H1 (cell line): ENCODE measurements around the gene SIAH3. TPM values are rescaled to one million over a fixed set of nuclear protein-coding genes. Genes with fewer than 3 reads are reported as not detected.

Experiments used
- CTCF ChIA-PET: fragments of 300-600 bp; sonication (Branson Sonifier 250); formaldehyde crosslinking; loops from one replicate; lab custom pipeline; 2021; ENCODE audit not compliant: partially characterized antibody; lab: Charles Lee
- POLR2A ChIA-PET: fragments of 300-600 bp; sonication (Branson Sonifier 250); formaldehyde crosslinking; loops from one replicate; lab custom pipeline; 2021; ENCODE audit warnings: inconsistent platforms; ENCODE audit not compliant: partially characterized antibody; lab: Charles Lee
- DNase-seq, 2 experiments: peaks; one replicate each; pipeline versions ENCODE4 v3.0.0 to v3.0.0-alpha.2; 2010 to 2022; ENCODE audit warnings: low spot score in 2 of 2, low read depth in 1 of 2, mixed read lengths in 1 of 2
- FAIRE-seq: peaks from 2 replicates; lab custom pipeline; 2011; peaks lifted over from hg19 to GRCh38; lab: Jason Lieb, UNC
- H2AFZ ChIP-seq: 2 replicates; pipeline ENCODE4 v1.8.1; 2012; ENCODE audit warnings: low read length, inconsistent platforms
- H2AK5ac ChIP-seq: 2 replicates; pipeline ENCODE4 v1.6.1; 2013; ENCODE audit warnings: low read depth, low read length
- H2BK120ac ChIP-seq: replicated peaks from 2 replicates; pipeline ENCODE3; 2013; ENCODE audit warnings: low read depth, low read length, inconsistent platforms
- H2BK12ac ChIP-seq: 2 replicates; pipeline ENCODE4 v1.6.1; 2013; ENCODE audit warnings: low read depth, low read length
- H2BK15ac ChIP-seq: 2 replicates; pipeline ENCODE4 v1.6.1; 2013; ENCODE audit warnings: low read length
- H2BK20ac ChIP-seq: 2 replicates; pipeline ENCODE4 v1.6.1; 2013; ENCODE audit warnings: low read length
- H2BK5ac ChIP-seq: 2 replicates; pipeline ENCODE4 v1.6.1; 2013; ENCODE audit warnings: low read depth, low read length
- H3K14ac ChIP-seq: 2 replicates; pipeline ENCODE4 v1.6.1; 2013; ENCODE audit warnings: inconsistent platforms; ENCODE audit not compliant: insufficient read length
- H3K18ac ChIP-seq: 2 replicates; pipeline ENCODE4 v1.6.1; 2013; ENCODE audit warnings: low read length; ENCODE audit errors: extremely low read depth
- H3K23ac ChIP-seq: 2 replicates; pipeline ENCODE4 v1.6.1; 2013; ENCODE audit warnings: inconsistent platforms; ENCODE audit not compliant: insufficient read length
- H3K23me2 ChIP-seq: 2 replicates; pipeline ENCODE4 v1.6.1; 2013; ENCODE audit warnings: low read depth, low read length
- H3K27ac ChIP-seq: 2 replicates; pipeline ENCODE4 v1.6.1; 2011; ENCODE audit warnings: low read depth, low read length, inconsistent platforms
- H3K27me3 ChIP-seq, 4 experiments: replicated peaks in 1 of 4; 1 replicate in 1 of 4; 2 replicates in 3 of 4; pipeline versions ENCODE4 v1.6.1 to v1.8.1; 2011 to 2013; ENCODE audit warnings: low read length in 3 of 4, mild to moderate bottlenecking in 3 of 4, inconsistent platforms in 2 of 4, mixed read lengths in 2 of 4, moderate library complexity in 1 of 4; ENCODE audit not compliant: control insufficient read depth in 3 of 4, insufficient read depth in 3 of 4; ENCODE audit errors: extremely low read depth in 1 of 4
- H3K36me3 ChIP-seq, 4 experiments: 2 replicates each; pipeline versions ENCODE4 v1.6.1 to v1.8.1; 2011 to 2013; ENCODE audit warnings: mild to moderate bottlenecking in 4 of 4, low read length in 3 of 4, moderate library complexity in 2 of 4, control low read depth in 1 of 4, inconsistent platforms in 1 of 4; ENCODE audit not compliant: insufficient read depth in 4 of 4, control insufficient read depth in 2 of 4
- H3K4ac ChIP-seq: replicated peaks from 2 replicates; pipeline ENCODE3; 2013; ENCODE audit warnings: low read length, low read depth, mixed read lengths, inconsistent platforms; ENCODE audit not compliant: insufficient read length
- H3K4me1 ChIP-seq, 4 experiments: replicated peaks in 1 of 4; 1 replicate in 1 of 4; 2 replicates in 3 of 4; pipeline versions ENCODE4 v1.6.1 to v1.8.1; 2011 to 2013; ENCODE audit warnings: low read length in 3 of 4, inconsistent platforms in 2 of 4, mixed read lengths in 1 of 4; ENCODE audit not compliant: insufficient read depth in 4 of 4, control insufficient read depth in 3 of 4
- H3K4me2 ChIP-seq, 2 experiments: 2 replicates each; pipeline versions ENCODE4 v1.6.1 to v1.8.1; 2011 to 2013; ENCODE audit warnings: low read depth in 2 of 2, low read length in 2 of 2, control low read depth in 1 of 2, inconsistent platforms in 1 of 2, mild to moderate bottlenecking in 1 of 2; ENCODE audit not compliant: insufficient read depth in 1 of 2
- H3K4me3 ChIP-seq, 4 experiments: fragments of 200-600, 300-600 bp in 1 of 4; sonication (generic), shearing (Covaris generic), sonication (Bioruptor Twin) in 1 of 4; 2 replicates each; pipeline versions ENCODE4 v1.5.1 to v1.8.1; 2011 to 2016; ENCODE audit warnings: low read length in 4 of 4, low read depth in 3 of 4, control low read depth in 2 of 4, inconsistent platforms in 2 of 4, mild to moderate bottlenecking in 2 of 4, mixed read lengths in 1 of 4, moderate library complexity in 1 of 4; ENCODE audit not compliant: insufficient read depth in 2 of 4; ENCODE audit errors: extremely low read depth in 1 of 4
- H3K56ac ChIP-seq: replicated peaks from 2 replicates; pipeline ENCODE3; 2013; ENCODE audit warnings: low read depth, mild to moderate bottlenecking, mixed read lengths, low read length, inconsistent platforms; ENCODE audit not compliant: insufficient read length
- H3K79me1 ChIP-seq: 2 replicates; pipeline ENCODE4 v1.6.1; 2013; ENCODE audit warnings: low read depth, low read length, control low read depth
- H3K79me2 ChIP-seq, 2 experiments: 2 replicates each; pipeline versions ENCODE4 v1.6.1 to v1.8.1; 2012 to 2013; ENCODE audit warnings: low read length in 2 of 2, mild to moderate bottlenecking in 2 of 2, inconsistent platforms in 1 of 2; ENCODE audit not compliant: insufficient read depth in 2 of 2, control insufficient read depth in 1 of 2
- H3K9ac ChIP-seq, 4 experiments: replicated peaks in 1 of 4; 1 replicate in 1 of 4; 2 replicates in 3 of 4; pipeline versions ENCODE4 v1.6.1 to v1.8.1; 2011 to 2013; ENCODE audit warnings: low read depth in 3 of 4, low read length in 3 of 4, control low read depth in 2 of 4, mild to moderate bottlenecking in 2 of 4, moderate library complexity in 2 of 4, inconsistent platforms in 1 of 4; ENCODE audit errors: extremely low read depth in 1 of 4
- H3K9me3 ChIP-seq, 2 experiments: 2 replicates each; pipeline versions ENCODE4 v1.6.1 to v1.8.1; 2012 to 2013; ENCODE audit warnings: mild to moderate bottlenecking in 2 of 2, moderate library complexity in 2 of 2, control low read depth in 1 of 2, inconsistent platforms in 1 of 2, low read depth in 1 of 2, low read length in 1 of 2, mixed read lengths in 1 of 2; ENCODE audit not compliant: insufficient read depth in 2 of 2
- H4K20me1 ChIP-seq, 2 experiments: replicated peaks in 1 of 2; 2 replicates each; pipeline versions ENCODE3 to v1.8.1; 2011 to 2013; ENCODE audit warnings: inconsistent platforms in 2 of 2, low read length in 2 of 2, mild to moderate bottlenecking in 1 of 2; ENCODE audit not compliant: insufficient read depth in 2 of 2, control insufficient read depth in 1 of 2
- H4K5ac ChIP-seq: 2 replicates; pipeline ENCODE4 v1.6.1; 2013; ENCODE audit warnings: low read length, low read depth, mixed read lengths, inconsistent platforms; ENCODE audit not compliant: insufficient read length
- H4K8ac ChIP-seq: 2 replicates; pipeline ENCODE4 v1.8.0; 2013; ENCODE audit warnings: mild to moderate bottlenecking, moderate library complexity, low read length, inconsistent platforms; ENCODE audit not compliant: insufficient read depth; ENCODE audit errors: extremely low read depth
- H4K91ac ChIP-seq: replicated peaks from 2 replicates; pipeline ENCODE3; 2013; ENCODE audit warnings: low read length, mixed read lengths, inconsistent platforms; ENCODE audit not compliant: insufficient read length
- BRCA1 ChIP-seq: IDR thresholded peaks from 2 replicates; pipeline ENCODE4 v1.6.1; 2012; ENCODE audit warnings: low read depth, low read length, improper control_type of control experiment
- CEBPB ChIP-seq: IDR thresholded peaks from 2 replicates; pipeline ENCODE4 v1.6.1; 2012; ENCODE audit warnings: low read depth, low read length
- EGR1 ChIP-seq: IDR thresholded peaks from 2 replicates; pipeline ENCODE4 v1.6.1; 2011; ENCODE audit warnings: low read depth, low read length, borderline replicate concordance
- EZH2 ChIP-seq: fragments of 200-600 bp; sonication (generic); IDR thresholded peaks from 2 replicates; pipeline ENCODE4 v1.7.1; 2012; ENCODE audit warnings: low read depth, mild to moderate bottlenecking, moderate library complexity, low read length, inconsistent platforms; ENCODE audit not compliant: severe bottlenecking
- FOSL1 ChIP-seq: IDR thresholded peaks from 2 replicates; pipeline ENCODE4 v1.6.1; 2011; ENCODE audit warnings: mild to moderate bottlenecking, low read depth, low read length, moderate library complexity; ENCODE audit not compliant: insufficient read depth
- JUND ChIP-seq: IDR thresholded peaks from 2 replicates; pipeline ENCODE4 v1.6.1; 2011; ENCODE audit warnings: mild to moderate bottlenecking, improper control_type of control experiment, low read length
- KDM1A ChIP-seq: fragments of 200-600, 300-600 bp; sonication (generic); IDR thresholded peaks from 2 replicates; pipeline ENCODE4 v1.7.1; 2016; ENCODE audit warnings: mild to moderate bottlenecking, low read length, borderline replicate concordance
- KDM4A ChIP-seq: IDR thresholded peaks from one replicate; pipeline ENCODE4 v1.7.1; 2012; ENCODE audit warnings: low read depth, mild to moderate bottlenecking, moderate library complexity, low read length, inconsistent platforms; ENCODE audit not compliant: severe bottlenecking
- MAFK ChIP-seq: IDR thresholded peaks from 2 replicates; pipeline ENCODE4 v1.6.1; 2012; ENCODE audit warnings: low read depth, mild to moderate bottlenecking, improper control_type of control experiment, low read length
- SAP30 ChIP-seq: fragments of 300-600 bp; sonication (generic); IDR thresholded peaks from 2 replicates; pipeline ENCODE4 v1.7.1; 2012; ENCODE audit warnings: low read length, moderate library complexity, mild to moderate bottlenecking, inconsistent platforms; ENCODE audit not compliant: insufficient read depth, insufficient replicate concordance
- SIRT6 ChIP-seq: IDR thresholded peaks from one replicate; pipeline ENCODE4 v1.7.1; 2012; ENCODE audit warnings: low read length, inconsistent platforms
- TAF7 ChIP-seq: optimal IDR thresholded peaks from 2 replicates; pipeline ENCODE3; 2011; ENCODE audit warnings: low read depth, mild to moderate bottlenecking, inconsistent platforms, low read length, moderate library complexity, borderline replicate concordance
- WGBS, 2 experiments: shearing (Covaris generic) in 1 of 2; methylation state at CpG; one replicate each; pipeline versions ENCODE4 v1.1.6 to v1.1.7; 2013 to 2015; ENCODE audit warnings: low lambda C conversion rate in 2 of 2, mixed read lengths in 2 of 2, inconsistent platforms in 1 of 2, low coverage in 1 of 2, missing lambda C conversion rate in 1 of 2; ENCODE audit not compliant: insufficient replicate concordance in 2 of 2, insufficient coverage in 1 of 2, insufficient read length in 1 of 2; ENCODE audit errors: extremely low coverage in 1 of 2, missing lambda C conversion rate in 1 of 2; 5-methylcytosine and 5-hydroxymethylcytosine counted together
- polyA plus RNA-seq, 7 experiments: library from polyadenylated mRNA; depleted of rRNA in 3 of 7; stranded (reverse) in 5 of 7; unstranded in 2 of 7; fragments of >200 nt in 5 of 7; fragments of 200-250 nt in 2 of 7; gene quantifications; 1 replicate in 5 of 7; 2 replicates in 1 of 7; 4 replicates in 1 of 7; pipeline versions ENCODE4 v1.2.1 to v1.2.3, GENCODE V29; 2011 to 2013; ENCODE audit warnings: missing spikeins in 2 of 7, mixed read lengths in 2 of 7
- total RNA-seq: library from RNA; stranded (reverse); fragmentation: NEBNext Ultra II Directional; extraction: Animal tissue kit (Norgen Biotek cat#: 25700); gene quantifications from 2 replicates; pipeline ENCODE4 v1.2.1, GENCODE V29; 2021
- TF ChIP-seq, protein P1 (sequence below): IDR thresholded peaks from 2 replicates; pipeline ENCODE4 v1.6.1; 2012; ENCODE audit warnings: inconsistent platforms

SIAH3 gene
- total and polyA plus RNA-seq, 2 of the 8 experiments (the other 6 are each of a cell fraction or from before 2014, with no cell fraction given), result 0.15 to 0.17 TPM

DNA sequence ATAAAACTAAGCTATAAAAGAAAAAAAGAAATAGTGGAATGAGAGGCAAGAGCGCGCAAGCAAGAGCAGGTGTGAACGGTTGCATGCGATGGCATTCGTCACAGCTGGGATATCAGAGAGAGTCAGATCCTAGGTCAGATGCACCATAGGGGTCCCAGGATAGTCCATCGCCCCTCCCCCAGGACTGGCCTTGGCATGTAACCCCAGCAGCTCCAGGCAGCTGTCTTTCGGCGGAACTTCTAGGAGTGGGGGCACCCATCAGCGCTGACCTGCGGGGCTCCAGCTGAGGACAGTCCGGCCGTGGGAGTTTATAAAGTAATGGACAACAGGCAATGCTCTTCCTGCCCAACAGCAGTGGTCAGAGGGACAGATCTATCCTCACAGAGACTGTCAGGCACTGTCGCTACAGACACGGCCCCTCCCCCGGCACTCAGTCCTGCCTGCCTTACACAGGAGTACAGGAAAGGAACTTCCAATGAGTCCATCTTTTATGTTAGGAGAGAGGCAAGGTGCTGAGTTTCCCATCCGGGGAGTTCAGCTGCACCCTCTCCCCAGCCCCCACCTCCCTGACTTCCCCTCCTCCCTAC is 1.4 kb downstream of the SIAH3 start:
- Histone ChIP-seq H4K5ac (no peak overlapping the region), H3K23ac (no peak overlapping the region), H3K36me3 (no peaks in the 10 kb centered on the region), H3K9ac (no peak overlapping the region), H2BK120ac (no peak overlapping the region), H2AFZ (no peak overlapping the region), H3K4ac (no peak overlapping the region), H3K27me3 (peaks cover 3 to 28% (median 16%) of the 10 kb centered on the region in 4 experiments), H4K91ac (no peak overlapping the region), H2BK5ac (no peak overlapping the region), H2AK5ac (no peak overlapping the region), H3K4me1 (peaks cover 5 to 15% (median 10%) of the 10 kb centered on the region in 4 experiments), H3K4me2 (peak overlapping the region; percentile 86 to 87), H4K20me1 (no peaks in the 10 kb centered on the region), H3K14ac (no peak overlapping the region), H2BK12ac (no peak overlapping the region), H3K27ac (no peak overlapping the region), H3K23me2 (peaks cover 11% of the 10 kb centered on the region), H3K18ac (no peak overlapping the region), H2BK15ac (no peak overlapping the region), H3K9me3 (no peaks in the 10 kb centered on the region), H3K79me2 (no peaks in the 10 kb centered on the region), H3K56ac (no peak overlapping the region), H4K8ac (no peak overlapping the region), H2BK20ac (no peak overlapping the region), H3K79me1 (no peaks in the 10 kb centered on the region), H3K4me3 (peak overlapping the region; percentile 27 to 60 (median 38); a peak in 7 of 8 replicates)
- FAIRE-seq (no peak), DNase-seq (peak in 1 of 2 experiments; percentile 58)
- WGBS, 2 experiments, result 55% methylated on average over 16 of the region's 16 CpGs; no CpG with 5 or more reads in 1 of the 2 experiments
- ChIA-PET POLR2A (no interaction called here), CTCF (interaction anchor here (0.7 to 1.5 kb wide), 4 partner anchors 23 to 119 kb away, joined by 3 to 8 read pairs (median 4); no protein-coding TSS in a partner anchor)
- TF ChIP-seq SIRT6 (no peak), EZH2 (no peak), SAP30 (no peak), CEBPB (no peak), MAFK (no peak), FOSL1 (no peak), BRCA1 (no peak), TAF7 (no peak), EGR1 (no peak), JUND (no peak), KDM4A (no peak), KDM1A (no peak)
- TF ChIP-seq, protein P1, sequence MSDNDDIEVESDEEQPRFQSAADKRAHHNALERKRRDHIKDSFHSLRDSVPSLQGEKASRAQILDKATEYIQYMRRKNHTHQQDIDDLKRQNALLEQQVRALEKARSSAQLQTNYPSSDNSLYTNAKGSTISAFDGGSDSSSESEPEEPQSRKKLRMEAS, result no peak
